ENCODE results near the gene CCDC127. TPM values are rescaled to one million over a fixed set of nuclear protein-coding genes. Genes with fewer than 3 reads are reported as not detected.

CCDC127 gene
- polyA plus RNA-seq, 1 donor from 2014 or later: 5.1 TPM

- Mint-ChIP-seq H3K4me1 (peaks cover 0 to 6% (median 3%) of the 10 kb centered on the region in 3 donors), H3K27me3 (peaks cover 10% of the 10 kb centered on the region)
These were observed 33.5 kb downstream of the CCDC127 start for GRCh38 chr5:184471-184870.

GRCh38 chr5:182126-182525, 35.8 kb downstream of the CCDC127 start:
- Mint-ChIP-seq H3K9me3 (no peaks in the 10 kb centered on the region), H3K36me3 (no peaks in the 10 kb centered on the region), H3K4me3 (no peak overlapping the region), H3K27me3 (peaks cover 7% of the 10 kb centered on the region), H3K27ac (no peak overlapping the region), H3K4me1 (no peaks in the 10 kb centered on the region)

More at GRCh38 chr5:184471-184870, 33.5 kb downstream of the CCDC127 start:
- Mint-ChIP-seq H3K4me3 (no peak overlapping the region), H3K27ac (no peak overlapping the region), H3K36me3 (no peaks in the 10 kb centered on the region), H3K9me3 (no peaks in the 10 kb centered on the region)

- Mint-ChIP-seq H3K4me3 (no peak overlapping the region), H3K27ac (no peak overlapping the region), H3K9me3 (no peaks in the 10 kb centered on the region), H3K36me3 (no peaks in the 10 kb centered on the region), H3K4me1 (no peaks in the 10 kb centered on the region), H3K27me3 (peaks cover 7% of the 10 kb centered on the region)
These were observed 36.4 kb downstream of the CCDC127 start for GRCh38 chr5:181566-181965.

GRCh38 chr5:181160-181559, 36.8 kb downstream of the CCDC127 start:
- Mint-ChIP-seq H3K36me3 (no peaks in the 10 kb centered on the region), H3K27me3 (peaks cover 7% of the 10 kb centered on the region), H3K27ac (no peak overlapping the region), H3K4me3 (peak overlapping the region in 1 of 4 donors; percentile 38), H3K4me1 (no peaks in the 10 kb centered on the region), H3K9me3 (no peaks in the 10 kb centered on the region)

GRCh38 chr5:180286-180918, 37.6 kb downstream of the CCDC127 start:
- H3K27ac Mint-ChIP-seq: no peak overlapping the region
- no peaks in the 10 kb centered on the region for H3K36me3 Mint-ChIP-seq
- no peaks in the 10 kb centered on the region for H3K9me3 Mint-ChIP-seq
- H3K4me3 Mint-ChIP-seq: no peak overlapping the region
- H3K27me3 Mint-ChIP-seq: peaks cover 7% of the 10 kb centered on the region
- H3K4me1 Mint-ChIP-seq: no peaks in the 10 kb centered on the region

GRCh38 chr5:179401-179800, 38.6 kb downstream of the CCDC127 start:
- H3K27ac Mint-ChIP-seq: no peak overlapping the region
- no peaks in the 10 kb centered on the region for H3K9me3 Mint-ChIP-seq
- no peaks in the 10 kb centered on the region for H3K4me1 Mint-ChIP-seq
- no peaks in the 10 kb centered on the region for H3K36me3 Mint-ChIP-seq
- H3K4me3 Mint-ChIP-seq: no peak overlapping the region
- H3K27me3 Mint-ChIP-seq: peaks cover 9% of the 10 kb centered on the region

- Mint-ChIP-seq H3K4me3 (no peak overlapping the region), H3K4me1 (peaks cover 0 to 2% (median 0%) of the 10 kb centered on the region in 3 donors), H3K27me3 (peaks cover 13% of the 10 kb centered on the region)
These were observed 39.8 kb downstream of the CCDC127 start for GRCh38 chr5:178110-178509.

GRCh38 chr5:176296-176823, 41.6 kb downstream of the CCDC127 start:
- Mint-ChIP-seq H3K4me3 (no peak overlapping the region), H3K27ac (no peak overlapping the region), H3K9me3 (no peaks in the 10 kb centered on the region), H3K27me3 (peaks cover 17% of the 10 kb centered on the region), H3K4me1 (peaks cover 0 to 2% (median 0%) of the 10 kb centered on the region in 3 donors), H3K36me3 (no peaks in the 10 kb centered on the region)

More at GRCh38 chr5:178110-178509, 39.8 kb downstream of the CCDC127 start:
- H3K36me3 Mint-ChIP-seq: no peaks in the 10 kb centered on the region
- H3K9me3 Mint-ChIP-seq: no peaks in the 10 kb centered on the region
- H3K27ac Mint-ChIP-seq: no peak overlapping the region

GRCh38 chr5:174876-175465, 43.0 kb downstream of the CCDC127 start:
- H3K9me3 Mint-ChIP-seq: no peaks in the 10 kb centered on the region
- no peak overlapping the region for H3K27ac Mint-ChIP-seq
- H3K4me1 Mint-ChIP-seq: peaks cover 0 to 2% (median 0%) of the 10 kb centered on the region in 3 donors
- H3K27me3 Mint-ChIP-seq: peaks cover 11% of the 10 kb centered on the region
- H3K4me3 Mint-ChIP-seq: no peak overlapping the region
- no peaks in the 10 kb centered on the region for H3K36me3 Mint-ChIP-seq

- H3K27ac Mint-ChIP-seq: peak overlapping the region in 1 of 3 donors; percentile 67
- no peaks in the 10 kb centered on the region for H3K9me3 Mint-ChIP-seq
- no peak overlapping the region for H3K4me3 Mint-ChIP-seq
- no peaks in the 10 kb centered on the region for H3K36me3 Mint-ChIP-seq
- peaks cover 0 to 2% (median 0%) of the 10 kb centered on the region in 3 donors for H3K4me1 Mint-ChIP-seq
- H3K27me3 Mint-ChIP-seq: peaks cover 11% of the 10 kb centered on the region
These were observed 43.7 kb downstream of the CCDC127 start for GRCh38 chr5:174291-174600.

- peaks cover 11% of the 10 kb centered on the region for H3K27me3 Mint-ChIP-seq
These were observed 44.3 kb downstream of the CCDC127 start for GRCh38 chr5:173392-174290.

GRCh38 chr5:172841-173251, 45.1 kb downstream of the CCDC127 start:
- H3K9me3 Mint-ChIP-seq: no peaks in the 10 kb centered on the region
- no peaks in the 10 kb centered on the region for H3K36me3 Mint-ChIP-seq
- no peak overlapping the region for H3K4me3 Mint-ChIP-seq
- H3K4me1 Mint-ChIP-seq: peaks cover 0 to 2% (median 0%) of the 10 kb centered on the region in 3 donors
- H3K27ac Mint-ChIP-seq: no peak overlapping the region
- peaks cover 10% of the 10 kb centered on the region for H3K27me3 Mint-ChIP-seq

More at GRCh38 chr5:173392-174290, 44.3 kb downstream of the CCDC127 start:
- H3K4me3 Mint-ChIP-seq: no peak overlapping the region
- H3K27ac Mint-ChIP-seq: no peak overlapping the region
- H3K4me1 Mint-ChIP-seq: peaks cover 0 to 2% (median 0%) of the 10 kb centered on the region in 3 donors
- H3K9me3 Mint-ChIP-seq: no peaks in the 10 kb centered on the region
- no peaks in the 10 kb centered on the region for H3K36me3 Mint-ChIP-seq

GRCh38 chr5:172421-172820, 45.5 kb downstream of the CCDC127 start:
- no peaks in the 10 kb centered on the region for H3K9me3 Mint-ChIP-seq
- no peak overlapping the region for H3K4me3 Mint-ChIP-seq
- no peak overlapping the region for H3K27ac Mint-ChIP-seq
- peaks cover 10% of the 10 kb centered on the region for H3K27me3 Mint-ChIP-seq
- H3K4me1 Mint-ChIP-seq: peaks cover 0 to 2% (median 0%) of the 10 kb centered on the region in 3 donors
- no peaks in the 10 kb centered on the region for H3K36me3 Mint-ChIP-seq

- Mint-ChIP-seq H3K36me3 (no peaks in the 10 kb centered on the region), H3K9me3 (no peaks in the 10 kb centered on the region), H3K4me1 (peaks cover 0 to 2% (median 0%) of the 10 kb centered on the region in 3 donors), H3K27me3 (peaks cover 10% of the 10 kb centered on the region), H3K4me3 (no peak overlapping the region), H3K27ac (no peak overlapping the region)
These were observed 46.1 kb downstream of the CCDC127 start for GRCh38 chr5:171801-172331.

All from IgD-negative memory B cell (primary cell).